ENCODE results near the gene AMN1. TPM values are rescaled to one million over a fixed set of nuclear protein-coding genes. Genes with fewer than 3 reads are reported as not detected.
"Not testable (repeated sequence)": the region's sequence is repeated elsewhere in the genome, so short reads cannot be mapped to it uniquely, and the experiment has no call there.

Gene AMN1
- polyA plus RNA-seq, 1 donor from 2014 or later, result 18.6 TPM

DNA sequence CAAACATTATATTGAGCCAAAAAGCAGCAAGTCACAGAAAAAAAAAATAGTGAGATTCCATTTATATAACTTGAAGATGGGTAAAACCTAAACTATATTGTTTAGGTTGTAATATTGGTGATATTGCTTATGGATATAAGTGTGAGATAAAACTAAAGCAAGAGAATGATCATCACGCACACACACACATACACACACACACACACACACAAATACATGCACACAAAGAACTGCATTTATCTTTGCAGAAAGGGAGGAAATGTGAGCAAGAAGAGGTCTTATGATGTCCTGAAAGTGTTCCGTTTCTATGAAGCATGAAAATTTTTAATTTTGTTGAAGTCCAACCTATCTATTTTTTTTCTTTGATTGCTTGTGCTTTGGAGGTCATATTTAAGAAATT lies 16.4 kb upstream of the AMN1 start:
- no peaks in the 10 kb centered on the region for H3K27me3 Mint-ChIP-seq
- peaks cover 2% of the 10 kb centered on the region for H3K36me3 Mint-ChIP-seq
- peak overlapping the region in 2 of 3 donors; percentile 93 to 96 for H3K27ac Mint-ChIP-seq
- H3K4me1 Mint-ChIP-seq, result peaks cover 50 to 74% (median 64%) of the 10 kb centered on the region in 3 donors
- H3K4me3 Mint-ChIP-seq, result peak overlapping the region in 3 of 4 donors; percentile 9 to 73 (median 59)
- peaks cover 0 to 7% (median 2%) of the 10 kb centered on the region in 3 donors for H3K9me3 Mint-ChIP-seq

DNA sequence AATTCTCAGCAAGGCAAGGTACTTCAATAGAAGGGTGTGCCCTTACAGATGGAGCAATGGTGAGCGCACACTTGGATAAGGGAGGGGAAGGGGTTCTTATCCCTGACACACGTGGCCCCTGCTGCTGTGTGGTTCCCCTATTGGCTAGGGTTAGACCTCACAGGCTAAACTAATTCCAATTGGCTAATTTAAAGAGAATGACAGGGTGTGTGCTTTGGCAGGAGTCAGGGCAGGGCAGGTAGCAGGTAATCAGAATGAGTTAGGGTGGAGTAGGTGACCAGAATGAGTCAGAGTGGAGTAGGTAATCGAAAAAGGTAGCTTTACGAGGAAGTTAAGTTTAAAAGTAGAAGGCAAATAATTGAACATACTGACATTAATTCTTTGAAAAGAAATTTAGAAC lies 15.5 kb upstream of the AMN1 start:
- H3K27me3 Mint-ChIP-seq, H3K36me3 Mint-ChIP-seq, H3K9me3 Mint-ChIP-seq: not testable (repeated sequence)
- Mint-ChIP-seq H3K4me3 (peak overlapping the region in 3 of 4 donors; percentile 20 to 65 (median 49)), H3K27ac (peak overlapping the region; percentile 47 to 75 (median 67)), H3K4me1 (peaks cover 49 to 72% (median 60%) of the 10 kb centered on the region in 3 donors)

DNA sequence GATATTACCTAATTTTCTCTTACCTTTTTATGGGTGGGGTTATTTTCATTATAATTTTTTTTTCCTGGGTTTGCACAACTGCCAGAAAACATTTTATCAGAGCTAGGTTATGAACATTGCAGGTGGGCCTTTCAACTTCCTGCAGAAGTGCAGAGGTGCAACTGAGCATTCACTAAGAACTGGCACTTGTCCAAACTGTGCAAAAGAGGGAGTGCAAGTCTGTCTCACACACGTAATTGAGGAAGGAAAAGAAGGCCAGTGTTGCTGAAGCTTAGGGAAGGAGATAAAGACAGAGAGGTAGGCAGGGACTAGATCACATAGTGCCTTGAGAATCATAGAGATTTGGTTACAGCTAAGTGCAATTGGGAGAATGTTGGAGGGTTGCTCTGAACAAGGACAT lies 14.1 kb upstream of the AMN1 start:
- peaks cover 48 to 69% (median 56%) of the 10 kb centered on the region in 3 donors for H3K4me1 Mint-ChIP-seq
- H3K27me3 Mint-ChIP-seq, result no peaks in the 10 kb centered on the region
- peak overlapping the region; percentile 2 to 79 (median 15) for H3K27ac Mint-ChIP-seq
- no peaks in the 10 kb centered on the region for H3K36me3 Mint-ChIP-seq
- H3K4me3 Mint-ChIP-seq, result peak overlapping the region; percentile 3 to 60 (median 32)
- peaks cover 0 to 2% (median 0%) of the 10 kb centered on the region in 3 donors for H3K9me3 Mint-ChIP-seq

DNA sequence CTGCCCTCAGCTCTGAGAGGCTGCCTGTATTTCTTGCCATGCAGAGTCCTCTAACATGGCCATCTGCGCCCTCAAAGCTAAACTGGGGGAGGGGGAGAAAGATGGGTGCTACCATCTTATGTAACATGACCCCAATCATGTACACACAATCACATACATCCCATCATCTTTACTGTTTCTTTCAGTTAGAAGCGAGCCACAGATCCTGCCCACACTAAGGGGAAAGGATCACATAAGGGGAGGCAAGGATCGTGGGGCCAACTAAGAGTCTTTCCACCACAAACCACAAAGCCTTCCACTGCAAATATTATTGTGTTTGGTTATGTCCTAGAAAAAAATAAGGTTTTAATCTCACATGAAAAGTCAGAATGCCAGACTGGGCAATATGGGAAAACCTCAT lies 11.8 kb upstream of the AMN1 start:
- Mint-ChIP-seq H3K9me3 (peaks cover 0 to 2% (median 0%) of the 10 kb centered on the region in 3 donors), H3K4me1 (peaks cover 39 to 63% (median 51%) of the 10 kb centered on the region in 3 donors), H3K4me3 (peak overlapping the region in 2 of 4 donors; percentile 57 to 74), H3K36me3 (no peaks in the 10 kb centered on the region), H3K27ac (no peak overlapping the region), H3K27me3 (no peaks in the 10 kb centered on the region)

DNA sequence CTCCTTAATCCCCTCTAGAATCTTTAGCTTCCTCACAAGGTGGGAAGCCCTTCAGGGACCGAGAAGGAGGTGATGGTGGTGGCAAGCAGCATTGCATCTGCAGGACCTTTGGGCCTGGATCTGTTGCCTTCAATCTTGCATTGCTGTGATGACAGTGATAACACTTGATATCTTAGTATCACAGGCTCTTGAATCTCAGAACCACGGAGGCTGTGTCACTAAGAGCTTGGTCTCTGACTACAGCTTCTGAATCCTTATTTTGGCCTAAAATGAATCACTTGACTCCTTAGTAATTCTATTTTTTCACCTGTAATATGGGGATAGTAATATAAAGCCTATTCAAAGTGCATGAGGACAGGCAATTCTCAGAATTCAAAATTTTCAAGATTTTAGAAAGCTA lies 8.9 kb upstream of the AMN1 start:
- Mint-ChIP-seq H3K36me3 (no peaks in the 10 kb centered on the region), H3K4me1 (peaks cover 38 to 48% (median 40%) of the 10 kb centered on the region in 3 donors), H3K27me3 (no peaks in the 10 kb centered on the region), H3K27ac (peak overlapping the region in 1 of 3 donors; percentile 76), H3K4me3 (peak overlapping the region in 1 of 4 donors; percentile 17), H3K9me3 (no peaks in the 10 kb centered on the region)

DNA sequence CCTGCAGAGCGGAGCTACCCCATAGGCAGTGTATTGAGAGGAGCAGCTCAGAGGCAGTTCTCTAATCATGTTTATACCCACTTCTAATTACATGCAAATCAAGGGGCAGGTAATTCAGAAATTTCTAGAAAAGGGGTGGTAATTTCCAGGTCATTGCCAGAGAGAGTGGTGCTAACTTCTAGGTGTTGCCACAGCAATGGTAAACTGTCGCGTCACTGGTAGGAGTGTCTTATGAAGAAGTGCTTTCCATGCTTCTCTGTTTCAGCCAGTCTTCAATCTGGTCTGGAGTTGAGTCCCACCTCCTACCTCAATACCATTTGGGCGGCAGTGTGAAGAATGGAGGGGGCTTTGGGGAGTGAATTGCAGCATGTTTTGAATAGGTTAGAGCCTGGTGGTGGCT lies 8.5 kb upstream of the AMN1 start:
- Mint-ChIP-seq H3K4me3 (peak overlapping the region in 1 of 4 donors; percentile 17), H3K27ac (peak overlapping the region in 1 of 3 donors; percentile 76)

DNA sequence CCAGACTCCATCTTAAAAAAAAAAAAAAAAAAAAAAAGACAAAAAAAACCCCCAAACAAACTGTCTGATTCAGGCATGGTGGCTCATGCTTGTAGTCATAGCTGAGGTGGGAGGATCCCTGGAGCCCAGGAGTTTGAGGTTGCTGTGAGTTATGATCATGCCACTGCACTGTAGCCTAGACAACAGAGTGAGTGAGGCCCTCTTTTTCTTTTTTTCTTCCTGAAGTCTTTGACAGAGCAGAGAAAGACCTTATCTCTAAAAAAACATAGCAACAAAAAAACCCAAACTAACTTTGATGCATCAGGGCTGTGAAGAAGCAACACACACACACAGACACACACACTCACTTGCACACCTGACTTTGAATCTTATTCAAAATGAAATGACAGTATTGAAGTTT lies 7.7 kb upstream of the AMN1 start:
- Mint-ChIP-seq H3K4me3 (no peak overlapping the region), H3K4me1 (peaks cover 29 to 36% (median 31%) of the 10 kb centered on the region in 3 donors), H3K27me3 (no peaks in the 10 kb centered on the region), H3K36me3 (peaks cover 2% of the 10 kb centered on the region), H3K27ac (peak overlapping the region in 1 of 3 donors; percentile 74), H3K9me3 (peaks cover 0 to 6% (median 0%) of the 10 kb centered on the region in 3 donors)

More for the DNA sequence above, 8.5 kb upstream of the AMN1 start:
- peaks cover 33 to 44% (median 37%) of the 10 kb centered on the region in 3 donors for H3K4me1 Mint-ChIP-seq
- no peaks in the 10 kb centered on the region for H3K9me3 Mint-ChIP-seq
- H3K36me3 Mint-ChIP-seq, result no peaks in the 10 kb centered on the region
- no peaks in the 10 kb centered on the region for H3K27me3 Mint-ChIP-seq

DNA sequence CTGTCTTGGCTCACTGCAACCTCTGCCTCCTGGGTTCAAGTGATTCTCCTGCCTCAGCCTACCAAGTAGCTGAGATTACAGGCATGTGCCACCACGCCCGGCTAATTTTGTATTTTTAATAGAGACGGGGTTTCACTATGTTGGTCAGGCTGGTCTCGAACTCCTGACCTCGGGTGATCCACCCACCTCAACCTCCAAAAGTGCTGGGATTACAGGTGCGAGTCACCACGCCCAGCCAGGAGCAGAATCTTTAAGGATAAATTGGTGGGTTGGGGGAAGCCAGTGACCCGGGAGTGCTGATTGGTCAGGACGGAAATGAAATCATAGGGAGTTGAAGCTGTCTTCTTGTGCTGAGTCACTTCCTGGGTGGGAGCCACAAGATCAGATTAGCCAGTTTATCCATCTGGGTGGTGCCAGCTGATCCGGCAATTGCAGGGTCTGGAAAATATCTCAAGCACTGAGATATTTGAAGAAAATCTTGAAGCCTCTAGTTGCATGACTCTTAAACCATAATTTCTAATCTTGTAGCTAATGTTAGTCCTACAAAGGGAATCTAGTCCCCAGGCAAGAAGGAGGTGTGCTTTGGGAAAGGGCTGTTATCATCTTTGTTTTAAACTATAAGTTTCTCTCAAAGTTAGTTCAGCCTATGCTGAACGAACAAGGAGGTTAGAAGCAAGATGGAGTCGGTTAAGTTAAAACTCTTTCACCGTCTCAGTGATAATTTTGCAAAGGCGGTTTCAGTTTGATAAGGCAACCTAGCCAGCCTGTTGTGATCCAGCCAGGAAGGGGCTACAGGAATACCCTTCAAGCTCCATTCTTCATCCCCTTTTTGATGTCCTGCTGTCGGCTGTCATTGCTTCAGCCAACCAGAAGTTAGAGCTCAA lies 5.0 kb upstream of the AMN1 start:
- H3K4me3 Mint-ChIP-seq, result peak overlapping the region in 3 of 4 donors; percentile 13 to 72 (median 25)
- not testable (repeated sequence) for H3K9me3 Mint-ChIP-seq
- H3K27ac Mint-ChIP-seq, result peak overlapping the region in 2 of 3 donors; percentile 16 to 43

DNA sequence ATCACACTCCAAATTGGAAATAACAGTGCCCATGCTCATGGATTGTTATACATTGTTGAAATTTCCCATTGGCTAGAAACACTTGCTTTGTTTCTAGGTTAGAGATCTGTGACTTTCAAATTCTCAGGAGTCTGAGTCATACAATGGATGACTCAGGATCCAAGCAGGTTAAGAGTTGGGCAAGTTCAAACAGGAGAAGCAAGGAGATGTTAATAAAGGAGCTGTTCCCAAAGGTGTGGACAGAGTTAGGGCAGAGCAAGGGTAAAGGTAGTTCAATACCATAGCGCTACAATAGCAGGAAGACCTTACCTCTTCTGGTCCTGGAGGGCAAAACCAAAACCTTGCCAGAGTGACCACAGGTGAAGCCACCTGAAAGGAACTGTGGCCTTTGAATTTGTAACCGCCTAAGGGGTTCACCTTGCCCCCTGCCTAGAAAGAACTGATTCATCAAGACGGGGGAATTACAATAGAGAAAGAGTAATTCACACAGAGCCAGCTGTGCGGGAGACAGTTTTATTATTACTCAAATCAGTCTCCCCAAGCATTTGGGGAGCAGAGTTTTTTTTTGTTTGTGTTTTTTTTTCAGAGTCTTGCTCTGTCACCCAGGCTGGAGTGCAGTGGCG lies 4.2 kb upstream of the AMN1 start:
- peaks cover 24 to 33% (median 32%) of the 10 kb centered on the region in 3 donors for H3K4me1 Mint-ChIP-seq
- peak overlapping the region in 2 of 3 donors; percentile 17 to 43 for H3K27ac Mint-ChIP-seq
- peaks cover 0 to 6% (median 4%) of the 10 kb centered on the region in 3 donors for H3K9me3 Mint-ChIP-seq
- H3K36me3 Mint-ChIP-seq, result peaks cover 8% of the 10 kb centered on the region
- H3K4me3 Mint-ChIP-seq, result peak overlapping the region in 2 of 4 donors; percentile 13 to 72
- H3K27me3 Mint-ChIP-seq, result no peaks in the 10 kb centered on the region

More for the DNA sequence above, 5.0 kb upstream of the AMN1 start:
- H3K4me1 Mint-ChIP-seq, result peaks cover 30 to 38% (median 32%) of the 10 kb centered on the region in 3 donors
- not testable (repeated sequence) for H3K27me3 Mint-ChIP-seq, H3K36me3 Mint-ChIP-seq

DNA sequence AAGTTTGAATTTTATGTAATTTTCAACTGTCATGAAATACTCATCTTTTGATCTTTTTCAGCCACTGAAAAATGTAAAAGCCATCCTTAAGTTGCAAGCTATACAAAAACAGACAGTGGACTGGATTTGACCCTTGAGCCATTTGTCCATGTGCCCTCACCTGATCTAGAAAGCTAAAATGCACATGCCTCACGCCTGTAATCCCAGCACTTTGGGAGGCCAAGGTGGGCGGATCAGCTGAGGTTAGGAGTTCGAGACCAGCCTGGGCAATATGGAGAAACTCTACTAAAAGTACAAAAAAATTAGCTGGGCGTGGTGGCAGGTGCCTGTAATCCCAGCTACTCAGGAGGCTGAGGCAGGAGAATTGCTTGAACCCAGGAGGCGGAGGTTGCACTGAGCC lies 2.4 kb upstream of the AMN1 start:
- H3K9me3 Mint-ChIP-seq, H3K27me3 Mint-ChIP-seq, H3K27ac Mint-ChIP-seq: not testable (repeated sequence)
- Mint-ChIP-seq H3K4me1 (peaks cover 26 to 41% (median 38%) of the 10 kb centered on the region in 3 donors), H3K4me3 (peak overlapping the region in 1 of 4 donors; percentile 76), H3K36me3 (peaks cover 10% of the 10 kb centered on the region)

DNA sequence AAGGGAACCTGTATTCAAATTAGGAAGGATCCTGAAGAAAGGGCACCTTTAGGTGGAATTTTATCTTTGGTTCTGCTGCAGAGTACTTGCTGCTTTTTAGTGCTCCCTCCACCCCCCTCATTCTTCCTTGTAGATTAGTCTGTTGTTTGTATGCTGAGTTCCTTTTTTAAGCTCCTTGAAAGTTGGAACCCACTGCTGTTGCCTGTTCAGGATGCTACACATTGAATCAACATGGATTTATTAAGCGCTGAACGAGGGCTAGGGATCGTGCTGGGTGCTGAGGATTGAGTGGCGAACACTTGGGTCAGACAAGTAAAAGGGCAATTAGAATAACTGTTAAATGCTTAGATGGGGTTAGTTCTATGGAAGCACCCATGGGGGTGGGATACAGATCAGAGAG lies 884 bp upstream of the AMN1 start:
- H3K36me3 Mint-ChIP-seq, result peaks cover 10% of the 10 kb centered on the region
- peak overlapping the region; percentile 95 to 97 (median 96) for H3K27ac Mint-ChIP-seq
- H3K9me3 Mint-ChIP-seq, result peaks cover 0 to 10% (median 4%) of the 10 kb centered on the region in 3 donors
- peak overlapping the region; percentile 98 to 99 (median 99) for H3K4me3 Mint-ChIP-seq
- no peaks in the 10 kb centered on the region for H3K27me3 Mint-ChIP-seq
- peaks cover 24 to 43% (median 41%) of the 10 kb centered on the region in 3 donors for H3K4me1 Mint-ChIP-seq

DNA sequence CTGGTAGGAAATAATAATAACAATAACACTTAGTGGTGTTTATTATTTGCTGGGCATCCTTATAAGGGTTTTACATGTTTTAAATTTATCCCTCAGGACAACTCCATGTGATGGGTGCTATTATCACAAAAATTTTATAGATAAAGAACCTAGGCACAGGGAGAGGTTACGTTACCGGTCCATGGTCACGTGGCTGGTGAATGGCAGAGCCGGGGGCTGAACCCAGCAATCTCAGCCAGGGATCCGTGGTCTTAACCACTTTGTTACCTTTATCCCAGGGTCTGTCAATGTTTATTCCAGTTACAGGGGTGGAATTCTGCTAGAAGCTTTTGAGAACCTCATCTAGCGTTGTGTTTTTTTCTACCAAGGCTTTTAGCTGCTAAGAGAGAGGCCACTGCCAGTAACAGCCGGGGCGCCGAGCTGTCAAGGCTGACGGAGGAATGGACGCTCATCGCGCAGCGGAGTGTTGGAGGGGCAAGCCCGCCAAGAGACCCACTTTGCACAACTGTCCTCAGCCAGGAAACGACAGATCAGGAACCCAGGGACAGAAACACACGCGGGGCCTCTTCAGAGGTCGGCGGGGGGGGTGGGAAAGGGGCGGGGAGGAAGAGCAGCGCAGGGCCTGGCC lies 418 bp downstream of the AMN1 start:
- H3K36me3 Mint-ChIP-seq, result peaks cover 12% of the 10 kb centered on the region
- H3K27me3 Mint-ChIP-seq, result no peaks in the 10 kb centered on the region
- peak overlapping the region; percentile 98 to 99 (median 99) for H3K4me3 Mint-ChIP-seq
- peak overlapping the region; percentile 95 to 97 (median 96) for H3K27ac Mint-ChIP-seq
- H3K4me1 Mint-ChIP-seq, result peaks cover 31 to 50% (median 49%) of the 10 kb centered on the region in 3 donors
- peaks cover 0 to 10% (median 4%) of the 10 kb centered on the region in 3 donors for H3K9me3 Mint-ChIP-seq

DNA sequence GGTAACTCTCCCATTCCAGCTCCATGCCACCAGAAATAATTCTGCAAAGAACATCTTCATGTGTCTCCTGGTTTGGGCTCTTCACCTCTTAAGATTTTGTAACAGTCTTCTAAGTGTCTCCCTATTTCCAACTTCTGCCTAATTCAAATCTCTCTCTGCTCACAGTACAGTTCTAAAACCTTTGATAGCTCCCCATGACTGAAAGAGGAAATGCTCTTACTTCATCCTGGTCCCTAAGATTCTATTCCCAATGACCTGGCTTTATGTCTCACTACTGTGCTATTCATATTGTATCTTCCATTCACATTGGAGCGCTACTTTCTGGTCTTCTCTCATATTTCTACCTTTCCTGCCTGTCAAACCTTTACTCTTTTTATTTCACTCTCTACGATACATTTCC lies 1.6 kb downstream of the AMN1 start:
- H3K4me3 Mint-ChIP-seq, result peak overlapping the region; percentile 52 to 99 (median 72)
- H3K27ac Mint-ChIP-seq, result peak overlapping the region; percentile 7 to 91 (median 13)
- H3K27me3 Mint-ChIP-seq, result no peaks in the 10 kb centered on the region
- peaks cover 39 to 54% (median 52%) of the 10 kb centered on the region in 3 donors for H3K4me1 Mint-ChIP-seq
- peaks cover 13% of the 10 kb centered on the region for H3K36me3 Mint-ChIP-seq
- peaks cover 0 to 10% (median 4%) of the 10 kb centered on the region in 3 donors for H3K9me3 Mint-ChIP-seq

DNA sequence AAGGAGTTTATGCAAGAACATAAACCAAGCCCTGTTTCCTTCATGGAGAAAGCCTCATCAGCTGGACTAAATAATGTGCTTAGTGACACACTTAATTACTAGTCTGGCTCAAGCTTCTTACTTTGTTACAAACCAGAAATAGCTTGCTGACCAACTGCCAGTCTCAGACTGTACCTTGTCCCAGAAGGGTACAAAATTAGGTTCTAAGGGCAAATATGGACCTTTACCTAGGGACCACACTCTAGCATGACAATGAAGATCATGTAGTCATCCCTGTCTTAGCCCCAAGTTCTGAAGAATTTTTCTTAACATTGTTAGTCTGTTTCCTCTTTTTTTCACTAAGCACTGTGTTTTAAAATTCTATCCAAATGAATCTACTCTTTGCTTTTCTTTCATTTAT lies 2.2 kb downstream of the AMN1 start:
- peak overlapping the region in 3 of 4 donors; percentile 43 to 99 (median 77) for H3K4me3 Mint-ChIP-seq
- H3K27ac Mint-ChIP-seq, result peak overlapping the region in 1 of 3 donors; percentile 23
- peaks cover 0 to 4% (median 4%) of the 10 kb centered on the region in 3 donors for H3K9me3 Mint-ChIP-seq
- H3K27me3 Mint-ChIP-seq, result no peaks in the 10 kb centered on the region
- H3K36me3 Mint-ChIP-seq, result peaks cover 11% of the 10 kb centered on the region
- H3K4me1 Mint-ChIP-seq, result peaks cover 43 to 60% (median 58%) of the 10 kb centered on the region in 3 donors
